Endothelial cell of umbilical vein (primary cell): ENCODE measurements around the gene ALDH8A1. TPM values are rescaled to one million over a fixed set of nuclear protein-coding genes. Genes with fewer than 3 reads are reported as not detected.
"Not testable (repeated sequence)": the region's sequence is repeated elsewhere in the genome, so short reads cannot be mapped to it uniquely, and the experiment has no call there.

Source experiments
- BruUV-seq: library from RNA; stranded (reverse); fragments of 400-500 nt; replicated peaks from 2 replicates; lab custom pipeline; 2021; lab: Mats Ljungman, UMichigan
- CTCF ChIA-PET: fragments of 300-600, 350-600 bp; sonication (Branson Sonifier 250); formaldehyde crosslinking; loops from one replicate; lab custom pipeline; 2021; ENCODE audit warnings: antibody characterized with exemption, inconsistent platforms; lab: Charles Lee
- POLR2A ChIA-PET: fragments of 300-600, 350-600 bp; sonication (Branson Sonifier 250); formaldehyde crosslinking; loops from one replicate; lab custom pipeline; 2021; ENCODE audit warnings: antibody characterized with exemption, inconsistent platforms; lab: Charles Lee
- DNase-seq: peaks from one replicate; pipeline ENCODE4 v3.0.0-alpha.2; 2011; ENCODE audit warnings: low read depth, low spot score
- FAIRE-seq: peaks from 2 replicates; lab custom pipeline; 2011; peaks lifted over from hg19 to GRCh38; lab: Jason Lieb, UNC
- H2AFZ ChIP-seq: 2 replicates; pipeline ENCODE4 v1.6.0; 2012; ENCODE audit warnings: low read depth, low read length, control low read depth, inconsistent platforms
- H3K27ac ChIP-seq: 2 replicates; pipeline ENCODE4 v1.5.1; 2011; ENCODE audit warnings: low read depth, mild to moderate bottlenecking, control low read depth, low read length, moderate library complexity; ENCODE audit not compliant: insufficient read depth
- H3K27me3 ChIP-seq, 2 experiments: 2 replicates each; pipeline versions ENCODE4 v1.6.0 to v1.6.1; 2011; ENCODE audit warnings: low read length in 2 of 2, mixed read lengths in 1 of 2; ENCODE audit not compliant: control insufficient read depth in 2 of 2, insufficient read depth in 2 of 2
- H3K36me3 ChIP-seq, 2 experiments: 2 replicates in 1 of 2; 3 replicates in 1 of 2; pipeline ENCODE4 v1.5.1; 2011; ENCODE audit warnings: low read length in 2 of 2, mild to moderate bottlenecking in 1 of 2, moderate library complexity in 1 of 2; ENCODE audit not compliant: control insufficient read depth in 2 of 2, insufficient read depth in 2 of 2; ENCODE audit errors: extremely low read depth in 1 of 2
- H3K4me1 ChIP-seq: 3 replicates; pipeline ENCODE4 v1.5.1; 2011; ENCODE audit warnings: mild to moderate bottlenecking, low read length; ENCODE audit not compliant: control insufficient read depth, insufficient read depth; ENCODE audit errors: extremely low read depth
- H3K4me2 ChIP-seq: 2 replicates; pipeline ENCODE4 v1.6.1; 2011; ENCODE audit warnings: low read length, control low read depth, mixed read lengths; ENCODE audit not compliant: insufficient read depth
- H3K4me3 ChIP-seq, 3 experiments: fragments of 200-600 bp in 1 of 3; sonication (generic), shearing (Covaris generic) in 1 of 3; replicated peaks in 1 of 3; 2 replicates each; pipeline ENCODE4 v1.5.1; 2011 to 2016; ENCODE audit warnings: control low read depth in 3 of 3, low read length in 3 of 3, mild to moderate bottlenecking in 2 of 3, inconsistent platforms in 1 of 3, low read depth in 1 of 3, moderate library complexity in 1 of 3; ENCODE audit not compliant: insufficient read depth in 1 of 3
- H3K79me2 ChIP-seq: 2 replicates; pipeline ENCODE4 v1.6.0; 2012; ENCODE audit warnings: low read length, inconsistent platforms; ENCODE audit not compliant: control insufficient read depth, insufficient read depth
- H3K9ac ChIP-seq: replicated peaks from 2 replicates; pipeline ENCODE3; 2011; ENCODE audit warnings: low read length, control low read depth; ENCODE audit not compliant: insufficient read depth; ENCODE audit errors: extremely low read depth
- H3K9me1 ChIP-seq: replicated peaks from 3 replicates; pipeline ENCODE4 v1.6.0; 2011; ENCODE audit warnings: mild to moderate bottlenecking, low read length; ENCODE audit not compliant: control insufficient read depth, insufficient read depth; ENCODE audit errors: extremely low read depth
- H3K9me3 ChIP-seq: replicated peaks from 2 replicates; pipeline ENCODE4 v1.5.1; 2012; ENCODE audit warnings: low read length, inconsistent platforms; ENCODE audit not compliant: control insufficient read depth, insufficient read depth
- H4K20me1 ChIP-seq: replicated peaks from 2 replicates; pipeline ENCODE3; 2011; ENCODE audit warnings: mild to moderate bottlenecking, low read length; ENCODE audit not compliant: control insufficient read depth, insufficient read depth; ENCODE audit errors: extremely low read depth
- CTCF ChIP-seq, 2 donors: IDR thresholded peaks; 1 replicate in 1 of 2; 2 replicates in 1 of 2; pipeline ENCODE4 v1.5.1; 2011; ENCODE audit warnings: low read length in 2 of 2, mild to moderate bottlenecking in 2 of 2, moderate library complexity in 2 of 2, control low read depth in 1 of 2, inconsistent platforms in 1 of 2, low read depth in 1 of 2; ENCODE audit not compliant: insufficient read depth in 1 of 2; ENCODE audit errors: extremely low read depth in 1 of 2
- EZH2 ChIP-seq: IDR thresholded peaks from 2 replicates; pipeline ENCODE4 v1.6.1; 2012; ENCODE audit warnings: borderline replicate concordance, low read depth, mild to moderate bottlenecking, moderate library complexity, low read length, inconsistent platforms; ENCODE audit not compliant: severe bottlenecking
- FOS ChIP-seq: IDR thresholded peaks from 2 replicates; pipeline ENCODE4 v1.6.1; 2011; ENCODE audit warnings: mild to moderate bottlenecking, low read length, moderate library complexity, borderline replicate concordance; ENCODE audit not compliant: insufficient read depth
- GATA2 ChIP-seq: IDR thresholded peaks from 2 replicates; pipeline ENCODE4 v1.7.0; 2011; ENCODE audit warnings: low read depth, mild to moderate bottlenecking, moderate library complexity, mixed read lengths, low read length; ENCODE audit not compliant: insufficient read length, insufficient read depth
- JUN ChIP-seq: IDR thresholded peaks from 2 replicates; pipeline ENCODE4 v1.6.1; 2011; ENCODE audit warnings: borderline replicate concordance, low read depth; ENCODE audit not compliant: insufficient read length, insufficient read depth
- MYC ChIP-seq: IDR thresholded peaks from one replicate; pipeline ENCODE4 v1.6.1; 2011; ENCODE audit warnings: mild to moderate bottlenecking, low read depth, low read length
- POLR2A ChIP-seq: IDR thresholded peaks from 2 replicates; pipeline ENCODE4 v1.6.1; 2012; ENCODE audit warnings: low read depth, mild to moderate bottlenecking, control low read depth, low read length
- POLR2AphosphoS5 ChIP-seq: IDR thresholded peaks from 2 replicates; pipeline ENCODE4 v1.6.1; 2012; ENCODE audit warnings: low read depth, mild to moderate bottlenecking, control low read depth, low read length, moderate library complexity; ENCODE audit not compliant: insufficient read depth
- dilution Hi-C: fragments of 300-500 bp; cut with MboI; formaldehyde crosslinking; loops from one replicate; pipeline ENCODE4 v1.15.0; 2019; ENCODE audit warnings: low sequenced_read_pairs; ENCODE audit not compliant: extremely low pct_ligation_motif_present
- intact Hi-C: fragments of 100-400 bp; cut with micrococcal nuclease; formaldehyde crosslinking; loops from one replicate; pipeline ENCODE4 v1.10.0; 2022
- polyA plus RNA-seq, 4 experiments: library from polyadenylated mRNA; depleted of rRNA in 3 of 4; stranded (reverse) in 3 of 4; unstranded in 1 of 4; fragments of >200 nt; gene quantifications; 2 replicates each; pipeline versions ENCODE4 v1.2.1 to v1.2.3, GENCODE V29; 2011 to 2012; ENCODE audit warnings: missing spikeins in 1 of 4
- total RNA-seq: library from RNA; stranded (reverse); gene quantifications from 2 replicates; pipeline ENCODE4 v1.2.3, GENCODE V29; 2021
- TF ChIP-seq, protein P1 (sequence below): IDR thresholded peaks from 2 replicates; pipeline ENCODE4 v1.6.1; 2011; ENCODE audit not compliant: insufficient read depth, insufficient read length

The ALDH8A1 gene
- total and polyA plus RNA-seq, 2 donors (not counting 3 experiments of a cell fraction or from before 2014, with no cell fraction given), result 0.08 to 0.95 TPM

DNA sequence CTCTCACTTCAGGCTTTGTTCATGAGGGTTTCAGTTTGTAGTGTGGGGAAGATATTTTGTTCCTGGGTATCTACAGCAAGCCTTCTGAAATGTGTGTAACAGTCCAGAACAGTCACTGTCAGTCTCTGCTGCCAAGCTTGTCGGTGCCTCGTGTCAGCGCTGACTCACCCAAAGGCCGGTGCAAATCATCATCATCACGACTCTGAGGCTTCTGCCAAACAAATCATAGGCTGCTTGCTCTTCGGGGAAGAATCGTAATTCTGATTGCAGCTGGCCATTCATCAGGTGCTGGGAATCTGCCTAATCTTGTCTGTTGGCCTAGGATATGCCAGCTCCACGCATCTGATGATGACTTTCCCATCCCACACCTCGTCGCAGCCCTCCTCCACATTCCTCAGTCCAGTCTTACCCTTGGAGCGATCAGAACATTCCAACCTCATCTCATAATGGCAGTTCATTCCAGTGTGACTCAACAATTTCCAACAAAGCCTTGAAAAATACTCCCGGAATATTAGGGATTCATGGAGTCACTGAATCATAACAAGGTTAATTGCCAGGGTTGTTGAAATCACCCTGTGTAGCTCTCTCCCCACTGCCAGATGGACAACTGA lies 40.9 kb downstream of the ALDH8A1 start:
- TF ChIP-seq POLR2A, result peak; percentile 28
- TF ChIP-seq EZH2, result no peak
- peak; percentile 39 for TF ChIP-seq JUN
- no peak for TF ChIP-seq POLR2AphosphoS5
- no peak for TF ChIP-seq CTCF (IDR thresholded peaks at IDR 0.05; ENCODE audit: extremely low read depth in 1 of 2, insufficient read depth in 1 of 2, low read depth in 1 of 2, low read length in 2 of 2)
- TF ChIP-seq, protein P1, sequence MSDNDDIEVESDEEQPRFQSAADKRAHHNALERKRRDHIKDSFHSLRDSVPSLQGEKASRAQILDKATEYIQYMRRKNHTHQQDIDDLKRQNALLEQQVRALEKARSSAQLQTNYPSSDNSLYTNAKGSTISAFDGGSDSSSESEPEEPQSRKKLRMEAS, result no peak
- no peak for TF ChIP-seq GATA2
- peak; percentile 48 for TF ChIP-seq FOS
- no peak for TF ChIP-seq MYC
- H3K9ac ChIP-seq, result no peak overlapping the region
- no peaks in the 10 kb centered on the region for H3K36me3 ChIP-seq
- H3K4me2 ChIP-seq, result no peak overlapping the region
- BruUV-seq, result no TSS peak
- H3K27ac ChIP-seq, result peak overlapping the region; percentile 34
- no peak overlapping the region for H3K4me3 ChIP-seq
- no peaks in the 10 kb centered on the region for H3K9me1 ChIP-seq
- no peaks in the 10 kb centered on the region for H3K9me3 ChIP-seq
- dilution Hi-C loops, result no loop called here
- intact Hi-C loops, result no loop called here
- peak overlapping the region; percentile 21 for H2AFZ ChIP-seq
- no peaks in the 10 kb centered on the region for H3K4me1 ChIP-seq
- POLR2A ChIA-PET, result interaction anchor here (0.7 kb wide), 1 partner anchor 755 kb away, joined by 8 read pairs; no protein-coding TSS in a partner anchor
- CTCF ChIA-PET, result interaction anchor here (1.1 to 2.9 kb wide), 7 partner anchors 10 to 786 kb away, joined by 3 to 20 read pairs (median 5); no protein-coding TSS in a partner anchor
- peak; percentile 83 for FAIRE-seq
- H4K20me1 ChIP-seq, result no peaks in the 10 kb centered on the region
- no peaks in the 10 kb centered on the region for H3K27me3 ChIP-seq
- DNase-seq, result peak; percentile 68
- no peaks in the 10 kb centered on the region for H3K79me2 ChIP-seq

DNA sequence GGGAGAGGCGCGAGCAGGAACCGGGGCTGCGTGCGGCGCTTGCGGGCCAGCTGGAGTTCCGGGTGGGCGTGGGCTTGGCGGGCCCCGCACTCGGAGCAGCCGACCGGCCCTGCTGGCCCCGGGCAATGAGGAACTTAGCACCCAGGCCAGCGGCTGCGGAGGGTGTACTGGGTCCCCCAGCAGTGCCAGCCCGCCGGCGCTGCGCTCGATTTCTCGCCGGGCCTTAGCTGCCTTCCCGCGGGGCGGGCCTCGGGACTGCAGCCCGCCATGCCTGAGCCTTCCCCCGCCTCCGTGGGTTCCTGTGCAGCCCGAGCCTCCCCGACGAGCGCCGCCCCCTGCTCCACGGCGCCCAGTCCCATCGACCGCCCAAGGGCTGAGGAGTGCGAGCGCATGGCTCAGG lies 45.2 kb downstream of the ALDH8A1 start:
- H3K9ac ChIP-seq, H3K9me3 ChIP-seq, dilution Hi-C loops, H3K4me2 ChIP-seq, FAIRE-seq, H3K36me3 ChIP-seq, H3K27ac ChIP-seq, H3K4me1 ChIP-seq, H3K9me1 ChIP-seq, DNase-seq, H3K79me2 ChIP-seq, H2AFZ ChIP-seq, POLR2A ChIA-PET, H3K4me3 ChIP-seq, intact Hi-C loops, BruUV-seq, H4K20me1 ChIP-seq, H3K27me3 ChIP-seq, CTCF ChIA-PET: not testable (repeated sequence)
